Adrenal gland (tissue), 12 donors: ENCODE results near the gene SPATA19. TPM values are rescaled to one million over a fixed set of nuclear protein-coding genes. Genes with fewer than 3 reads are reported as not detected.

Experiments
- DNase-seq, 7 donors: peaks; one replicate each; pipeline ENCODE4 v3.0.0-alpha.2; 2019 to 2020
- H3K27ac ChIP-seq, 5 donors: fragments of 200-600 bp; sonication (generic) in 4 of 5; 1 replicate in 3 of 5; 2 replicates in 2 of 5; pipeline versions ENCODE4 v1.5.1 to v1.8.0; 2016 to 2020; ENCODE audit warnings: mild to moderate bottlenecking in 1 of 5
- H3K27me3 ChIP-seq: fragments of 200-600 bp; 2 replicates; pipeline ENCODE4 v1.8.0; 2021
- H3K36me3 ChIP-seq, 2 donors: fragments of 200-600 bp; replicated peaks in 1 of 2; 1 replicate in 1 of 2; 2 replicates in 1 of 2; pipeline versions ENCODE4 v1.5.1 to v1.8.0; 2018 to 2022
- H3K4me1 ChIP-seq, 2 donors: fragments of 200-600 bp; replicated peaks in 1 of 2; 1 replicate in 1 of 2; 2 replicates in 1 of 2; pipeline versions ENCODE4 v1.5.1 to v1.8.0; 2018 to 2021
- H3K4me3 ChIP-seq, 4 donors: fragments of 200-600 bp; sonication (generic) in 3 of 4; one replicate each; pipeline ENCODE4 v1.5.1; 2016 to 2018
- H3K9me3 ChIP-seq, 3 donors: fragments of 200-600 bp; sonication (generic) in 1 of 3; replicated peaks in 1 of 3; 1 replicate in 2 of 3; 2 replicates in 1 of 3; pipeline versions ENCODE4 v1.5.1 to v1.8.0; 2016 to 2021
- POLR2A ChIP-seq, 2 donors: fragments of 450-650 bp; IDR thresholded peaks; one replicate each; pipeline ENCODE4 v1.6.1; 2017; ENCODE audit warnings: antibody characterized with exemption in 2 of 2, mild to moderate bottlenecking in 2 of 2, moderate library complexity in 1 of 2
- WGBS, 4 donors: extraction: QIAGEN DNeasy Blood & Tissue Kit in 2 of 4; methylation state at CpG; one replicate each; pipeline versions ENCODE4 v1.1.5 to v1.1.7; 2013 to 2017; 5-methylcytosine and 5-hydroxymethylcytosine counted together
- intact Hi-C, 2 donors: fragments of 100-400 bp; cut with DNase I; formaldehyde crosslinking; loops; one replicate each; pipeline versions ENCODE4 v1.14.1 to v1.15.0; 2022 to 2023
- polyA plus RNA-seq, 3 donors: library from polyadenylated mRNA; stranded (reverse); fragments of 200-250 nt in 2 of 3; fragments of 350-450 nt in 1 of 3; fragmentation: Illumina TruSeq in 1 of 3; extraction: RNeasy Lipid Tissue Mini Kit (QIAGEN cat#74804) in 1 of 3; gene quantifications; one replicate each; pipeline ENCODE4 v1.2.3, GENCODE V29; 2013 to 2014
- total RNA-seq, 9 donors: library from RNA; depleted of rRNA in 4 of 9; stranded (reverse); fragments of >200 nt in 4 of 9; fragments of 120-200 nt in 1 of 9; fragmentation: NEBNext Ultra II Directional in 1 of 9; extraction: Animal tissue kit (Norgen Biotek cat#: 25700) in 1 of 9; gene quantifications; one replicate each; pipeline versions ENCODE4 v1.1.0 to v1.2.4, GENCODE V29; 2013 to 2023
- TF ChIP-seq, protein P1 (sequence below), 6 experiments: fragments of 450-650 bp in 4 of 6; fragments of 200-600 bp in 2 of 6; sonication (generic) in 1 of 6; IDR thresholded peaks; 1 replicate in 5 of 6; 2 replicates in 1 of 6; pipeline versions ENCODE4 v1.5.1 to v1.8.0; 2016 to 2021; ENCODE audit warnings: antibody characterized with exemption in 6 of 6, mild to moderate bottlenecking in 2 of 6, moderate library complexity in 1 of 6
- donor health status: healthy with polysubstance abuse.
- donor health status: Bipolar disorder and iron deficiency.
- donor health status: DM: yes; HTN: yes; CAD: no.
- donor health status: DM: no; HTN: no; CAD: no.
- donor health status: DM: no; HTN: no; CAD: no.
- donor health status: DM: yes; HTN: yes; CAD: no.

SPATA19 gene
- total and polyA plus RNA-seq, 12 donors = not detected

DNA sequence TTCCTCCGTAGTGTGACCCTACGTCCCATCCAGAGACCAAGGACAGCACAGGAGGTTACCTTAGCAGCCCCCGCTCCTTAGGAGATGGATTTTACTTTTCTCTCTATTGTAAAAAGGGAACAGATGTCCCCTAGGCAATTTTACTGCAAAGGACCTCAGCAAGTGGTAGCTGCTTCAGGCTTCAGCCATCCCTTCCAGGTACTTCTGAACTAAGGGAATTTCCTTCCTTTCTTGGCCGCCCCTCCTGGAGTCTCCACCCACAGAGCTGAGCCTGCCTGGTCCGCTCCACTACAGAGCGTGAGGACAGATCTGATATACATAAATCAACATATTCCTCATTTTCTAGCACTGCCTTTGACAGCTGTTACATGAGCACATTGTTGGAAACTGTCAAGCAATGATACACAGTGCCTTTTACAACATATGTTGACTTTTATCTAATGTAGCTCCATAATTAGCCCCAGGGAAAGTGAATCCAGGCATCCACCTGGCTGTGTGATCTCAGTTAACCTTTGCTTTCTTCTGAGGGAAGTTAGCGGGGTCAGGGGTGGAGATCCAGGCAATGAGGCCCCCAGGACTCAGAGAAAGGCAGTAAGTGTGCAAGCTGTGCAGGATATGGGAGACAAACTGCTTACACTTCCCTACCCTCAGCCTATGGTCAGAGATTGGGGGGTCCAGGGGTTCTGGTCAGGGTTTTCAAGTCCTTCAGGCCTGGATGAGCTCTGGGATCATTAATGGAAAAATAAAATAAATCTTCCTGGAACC lies 51.9 kb downstream of the SPATA19 start:
- Histone ChIP-seq H3K4me1 (no peaks in the 10 kb centered on the region), H3K27me3 (peaks cover 3% of the 10 kb centered on the region), H3K9me3 (no peaks in the 10 kb centered on the region), H3K4me3 (no peak overlapping the region), H3K36me3 (no peaks in the 10 kb centered on the region), H3K27ac (no peak overlapping the region)
- DNase-seq = no peak
- WGBS, 4 donors = 59 to 66% (median 65%) methylated on average over 7 of the region's 7 CpGs
- TF ChIP-seq, protein P1, sequence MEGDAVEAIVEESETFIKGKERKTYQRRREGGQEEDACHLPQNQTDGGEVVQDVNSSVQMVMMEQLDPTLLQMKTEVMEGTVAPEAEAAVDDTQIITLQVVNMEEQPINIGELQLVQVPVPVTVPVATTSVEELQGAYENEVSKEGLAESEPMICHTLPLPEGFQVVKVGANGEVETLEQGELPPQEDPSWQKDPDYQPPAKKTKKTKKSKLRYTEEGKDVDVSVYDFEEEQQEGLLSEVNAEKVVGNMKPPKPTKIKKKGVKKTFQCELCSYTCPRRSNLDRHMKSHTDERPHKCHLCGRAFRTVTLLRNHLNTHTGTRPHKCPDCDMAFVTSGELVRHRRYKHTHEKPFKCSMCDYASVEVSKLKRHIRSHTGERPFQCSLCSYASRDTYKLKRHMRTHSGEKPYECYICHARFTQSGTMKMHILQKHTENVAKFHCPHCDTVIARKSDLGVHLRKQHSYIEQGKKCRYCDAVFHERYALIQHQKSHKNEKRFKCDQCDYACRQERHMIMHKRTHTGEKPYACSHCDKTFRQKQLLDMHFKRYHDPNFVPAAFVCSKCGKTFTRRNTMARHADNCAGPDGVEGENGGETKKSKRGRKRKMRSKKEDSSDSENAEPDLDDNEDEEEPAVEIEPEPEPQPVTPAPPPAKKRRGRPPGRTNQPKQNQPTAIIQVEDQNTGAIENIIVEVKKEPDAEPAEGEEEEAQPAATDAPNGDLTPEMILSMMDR (IDR thresholded peaks at IDR 0.05) = no peak
- no peak for TF ChIP-seq POLR2A (IDR thresholded peaks at IDR 0.05)
- intact Hi-C loops = no loop called here

- H3K27me3 ChIP-seq = peaks cover 6% of the 10 kb centered on the region
- 73 to 84% (median 80%) methylated on average over 5 of the region's 5 CpGs for WGBS, 4 donors
- no peaks in the 10 kb centered on the region for H3K36me3 ChIP-seq
- DNase-seq = no peak
- no peak overlapping the region for H3K27ac ChIP-seq
- no peak overlapping the region for H3K4me3 ChIP-seq
- no peak for TF ChIP-seq POLR2A (IDR thresholded peaks at IDR 0.05)
- TF ChIP-seq, protein P1 (IDR thresholded peaks at IDR 0.05) = no peak
- intact Hi-C loops = no loop called here
- no peaks in the 10 kb centered on the region for H3K9me3 ChIP-seq
- H3K4me1 ChIP-seq = no peaks in the 10 kb centered on the region
Measured at GRCh38 chr11:133790995-133791394, 54.3 kb downstream of the SPATA19 start.

Other genes with a start within 250 kb of the SPATA19 start
- 1 to 10 TPM in 5 of 9 donors, under 1 TPM in 4; 0.12 to 5.3 (median 1.1) TPM for gene IGSF9B, start 111.5 kb upstream of the SPATA19 start, total RNA-seq
- 10 to 100 TPM in 1 of 3 donors, 1 to 10 TPM in 2; 1.8 to 23.4 (median 2.3) TPM for gene IGSF9B, start 111.5 kb upstream of the SPATA19 start, polyA plus RNA-seq
- gene JAM3, start 223.6 kb upstream of the SPATA19 start, total RNA-seq = 10 to 100 TPM; 19.2 to 42.2 (median 38.1) TPM
- 10 to 100 TPM; 18.0 to 24.3 (median 23.3) TPM for gene JAM3, start 223.6 kb upstream of the SPATA19 start, polyA plus RNA-seq